HepG2 (cell line): Measurements from ENCODE around the gene MS4A14. TPM values are rescaled to one million over a fixed set of nuclear protein-coding genes. Genes with fewer than 3 reads are reported as not detected.
A peak's percentile ranks its signal among the peaks of the same experiment; 100 is the strongest.

Experiments used
- ATAC-seq: fragments of 200-7000 bp; cut with Tn5 transposase; 3 replicates; pipeline ENCODE4 v1.9.1; 2020; ENCODE audit warnings: mild to moderate bottlenecking, moderate library complexity
- BruUV-seq: library from RNA; stranded (reverse); fragments of 400-500 nt; replicated peaks from 2 replicates; lab custom pipeline; 2021; lab: Mats Ljungman, UMichigan
- CTCF ChIA-PET: fragments of 300-600 bp; formaldehyde crosslinking; extraction: SDS; loops from one replicate; lab custom pipeline; 2021; ENCODE audit warnings: low total read pairs, inconsistent platforms, low intra/inter-chr PET ratio; lab: Yijun Ruan, JAX
- POLR2A ChIA-PET: fragments of 350-600 bp; sonication (Branson Sonifier 250); formaldehyde crosslinking; loops from one replicate; lab custom pipeline; 2020; ENCODE audit warnings: antibody characterized with exemption, inconsistent platforms; lab: Yijun Ruan, JAX
- DNase-seq: peaks from one replicate; pipeline ENCODE4 v3.0.0-alpha.2; 2015; ENCODE audit warnings: low spot score
- FAIRE-seq: peaks from 3 replicates; lab custom pipeline; 2011; peaks lifted over from hg19 to GRCh38; lab: Jason Lieb, UNC
- H2AFZ ChIP-seq: one replicate; pipeline ENCODE4 v1.6.1; 2011; ENCODE audit warnings: low read length, inconsistent platforms
- H3K27ac ChIP-seq: fragments of 300-600 bp; 3 replicates; pipeline ENCODE4 v1.8.0; 2011; ENCODE audit warnings: mixed run types, mild to moderate bottlenecking, mixed read lengths, low read length, inconsistent platforms; ENCODE audit not compliant: insufficient read depth; ENCODE audit errors: extremely low read length
- H3K27me3 ChIP-seq, 2 experiments: fragments of 200-600 bp in 1 of 2; 2 replicates in 1 of 2; 3 replicates in 1 of 2; pipeline versions ENCODE4 v1.6.0 to v1.8.0; 2011; ENCODE audit warnings: low read length in 2 of 2, mild to moderate bottlenecking in 2 of 2, moderate library complexity in 2 of 2, inconsistent platforms in 1 of 2; ENCODE audit not compliant: insufficient read depth in 2 of 2, control insufficient read depth in 1 of 2
- H3K36me3 ChIP-seq, 2 experiments: fragments of 200-600 bp in 1 of 2; replicated peaks in 1 of 2; 2 replicates in 1 of 2; 3 replicates in 1 of 2; pipeline versions ENCODE4 v1.5.1 to v1.8.0; 2011; ENCODE audit warnings: low read length in 2 of 2, inconsistent platforms in 1 of 2; ENCODE audit not compliant: insufficient read depth in 2 of 2, control insufficient read depth in 1 of 2
- H3K4me1 ChIP-seq: 2 replicates; pipeline ENCODE4 v1.5.1; 2012; ENCODE audit warnings: low read length, inconsistent platforms; ENCODE audit not compliant: insufficient read depth
- H3K4me2 ChIP-seq: 2 replicates; pipeline ENCODE4 v1.6.0; 2011; ENCODE audit warnings: low read depth, low read length, inconsistent platforms
- H3K4me3 ChIP-seq, 3 experiments: fragments of 200-600 bp in 1 of 3; sonication (generic), shearing (Covaris generic) in 1 of 3; replicated peaks in 1 of 3; 2 replicates each; pipeline ENCODE4 v1.5.1; 2011 to 2016; ENCODE audit warnings: low read length in 3 of 3, inconsistent platforms in 2 of 3, low read depth in 2 of 3, mild to moderate bottlenecking in 2 of 3, control low read depth in 1 of 3, mixed read lengths in 1 of 3; ENCODE audit not compliant: insufficient read depth in 1 of 3
- H3K79me2 ChIP-seq: one replicate; pipeline ENCODE4 v1.6.1; 2011; ENCODE audit warnings: low read length, inconsistent platforms; ENCODE audit not compliant: insufficient read depth
- H3K9ac ChIP-seq: 2 replicates; pipeline ENCODE4 v1.6.0; 2011; ENCODE audit warnings: mild to moderate bottlenecking, low read depth, low read length, inconsistent platforms; ENCODE audit not compliant: insufficient read depth
- H3K9me3 ChIP-seq: 2 replicates; pipeline ENCODE4 v1.5.1; 2012; ENCODE audit warnings: mild to moderate bottlenecking, low read length
- H4K20me1 ChIP-seq: 2 replicates; pipeline ENCODE4 v1.6.0; 2011; ENCODE audit warnings: inconsistent platforms, mild to moderate bottlenecking, low read length, moderate library complexity; ENCODE audit not compliant: insufficient read depth
- CBX1 ChIP-seq: IDR thresholded peaks from one replicate; pipeline ENCODE4 v1.6.1; 2016; ENCODE audit warnings: antibody characterized with exemption, low read depth
- FOSL2 ChIP-seq: sonication (generic); formaldehyde crosslinking; IDR thresholded peaks from 2 replicates; pipeline ENCODE4 v1.4.0; 2020; ENCODE audit warnings: missing genetic modification reagents
- FOXA1 ChIP-seq, 2 experiments: fragments of 450-650 bp in 1 of 2; sonication (generic) in 1 of 2; formaldehyde crosslinking in 1 of 2; IDR thresholded peaks; 2 replicates each; pipeline versions ENCODE4 v1.4.0 to v1.6.1; 2016 to 2020; ENCODE audit warnings: missing genetic modification reagents in 1 of 2
- FOXA3 ChIP-seq: IDR thresholded peaks from 2 replicates; pipeline ENCODE4 v1.6.1; 2016; ENCODE audit warnings: missing genetic modification reagents, missing compliant biosample characterization
- FOXP1 ChIP-seq, 2 experiments: fragments of 450-650 bp in 1 of 2; IDR thresholded peaks; 2 replicates each; pipeline ENCODE4 v1.6.1; 2017 to 2018; ENCODE audit warnings: antibody characterized with exemption in 1 of 2
- GATAD2A ChIP-seq: IDR thresholded peaks from 2 replicates; pipeline ENCODE4 v1.6.1; 2016
- HOMEZ ChIP-seq: IDR thresholded peaks from 2 replicates; pipeline ENCODE4 v1.6.1; 2016; ENCODE audit warnings: low read depth
- KLF16 ChIP-seq, 2 experiments: sonication (generic) in 1 of 2; formaldehyde crosslinking in 1 of 2; IDR thresholded peaks; 2 replicates each; pipeline versions ENCODE4 v1.6.1 to v1.8.0; 2016 to 2023; ENCODE audit warnings: missing genetic modification reagents in 2 of 2, missing compliant biosample characterization in 1 of 2
- MAFF ChIP-seq: IDR thresholded peaks from 2 replicates; pipeline ENCODE4 v1.6.1; 2011; ENCODE audit warnings: low read depth, low read length, improper control_type of control experiment
- NCOA1 ChIP-seq: sonication (generic); formaldehyde crosslinking; IDR thresholded peaks from 2 replicates; pipeline ENCODE4 v1.9.0; 2021; ENCODE audit warnings: missing genetic modification reagents
- RORA ChIP-seq: sonication (generic); formaldehyde crosslinking; IDR thresholded peaks from 2 replicates; pipeline ENCODE4 v1.5.0; 2020; ENCODE audit warnings: mild to moderate bottlenecking, missing genetic modification reagents, moderate library complexity
- ZFP90 ChIP-seq: sonication (generic); formaldehyde crosslinking; IDR thresholded peaks from 2 replicates; pipeline ENCODE4 v1.8.0; 2022; ENCODE audit warnings: missing genetic modification reagents, mild to moderate bottlenecking, inconsistent platforms, borderline replicate concordance
- ZNF264 ChIP-seq: sonication (generic); formaldehyde crosslinking; IDR thresholded peaks from 2 replicates; pipeline ENCODE4 v1.4.0; 2020; ENCODE audit warnings: missing genetic modification reagents
- ZNF441 ChIP-seq: sonication (generic); formaldehyde crosslinking; IDR thresholded peaks from 2 replicates; pipeline ENCODE4 v1.7.0; 2021; ENCODE audit warnings: missing genetic modification reagents, borderline replicate concordance
- ZNF605 ChIP-seq: sonication (generic); formaldehyde crosslinking; IDR thresholded peaks from 2 replicates; pipeline ENCODE4 v1.8.0; 2022; ENCODE audit warnings: mild to moderate bottlenecking, missing genetic modification reagents
- WGBS: methylation state at CpG from one replicate; pipeline ENCODE4 v1.1.6; 2017; ENCODE audit warnings: low lambda C conversion rate; 5-methylcytosine and 5-hydroxymethylcytosine counted together
- in situ Hi-C: cut with HindIII; loops from 2 replicates; pipeline ENCODE4 v1.10.0; 2017; ENCODE audit warnings: low pct_unique_long_range_greater_than_20kb; ENCODE audit not compliant: extremely low pct_ligation_motif_present
- intact Hi-C: fragments of 100-400 bp; cut with micrococcal nuclease; formaldehyde crosslinking; loops from one replicate; pipeline ENCODE4 v1.10.0; 2022; ENCODE audit not compliant: unreplicated experiment
- polyA plus RNA-seq, 8 experiments: library from polyadenylated mRNA; depleted of rRNA in 3 of 8; stranded (reverse) in 7 of 8; unstranded in 1 of 8; fragments of >200 nt; fragmentation: Illumina TruSeq in 4 of 8; extraction: Trizol in 4 of 8; gene quantifications; 2 replicates each; pipeline versions ENCODE4 v1.2.1 to v1.2.3, GENCODE V29; 2011 to 2016; ENCODE audit warnings: low read depth in 4 of 8, missing spikeins in 1 of 8, mixed read lengths in 1 of 8; ENCODE audit not compliant: insufficient read depth in 1 of 8
- total RNA-seq, 5 experiments: library from RNA; depleted of rRNA; stranded (reverse); fragments of >200 nt; fragmentation: Illumina TruSeq; extraction: Trizol; gene quantifications; 2 replicates each; pipeline ENCODE4 v1.2.3, GENCODE V29; 2016; ENCODE audit warnings: low read depth in 1 of 5
- TF ChIP-seq, protein P1 (sequence below): IDR thresholded peaks from 2 replicates; pipeline ENCODE4 v1.6.1; 2012; ENCODE audit warnings: low read depth, low read length, improper control_type of control experiment
- TF ChIP-seq, protein P2 (sequence below): sonication (generic); IDR thresholded peaks from 2 replicates; pipeline ENCODE4 v1.6.1; 2016; ENCODE audit warnings: low read depth, borderline replicate concordance
- TF ChIP-seq, protein P3 (sequence below): sonication (generic); formaldehyde crosslinking; IDR thresholded peaks from 2 replicates; pipeline ENCODE4 v1.4.0; 2020; ENCODE audit warnings: missing genetic modification reagents, borderline replicate concordance

MS4A14 gene
- total and polyA plus RNA-seq, 2 of the 13 experiments (the other 11 are each of a cell fraction or from before 2014, with no cell fraction given) = not detected

DNA sequence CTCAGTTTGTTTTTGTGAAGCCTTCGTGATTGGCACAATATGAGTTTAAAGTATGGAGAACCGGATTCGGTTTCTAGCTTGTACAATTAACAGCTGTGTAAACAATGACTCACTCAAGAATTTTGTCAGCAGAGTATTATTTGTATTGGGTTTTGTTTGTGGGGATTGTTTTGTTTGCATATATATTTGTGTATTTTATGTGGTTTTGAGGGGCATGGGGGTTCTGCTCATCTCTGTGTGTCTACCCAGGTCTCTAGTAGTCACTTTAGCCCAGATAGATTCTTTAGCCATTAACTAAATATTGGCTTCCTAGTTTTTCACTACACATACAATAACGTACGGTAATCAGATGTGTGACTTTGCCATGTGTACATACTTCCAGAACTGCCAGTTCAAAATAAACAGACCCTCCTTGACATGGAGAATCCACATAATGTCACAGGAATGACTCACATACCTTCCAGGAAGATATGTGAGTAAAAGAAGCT is 25.4 kb upstream of the MS4A14 start:
- Histone ChIP-seq H3K4me3 (no peak overlapping the region), H3K9ac (no peak overlapping the region), H3K27ac (no peak overlapping the region), H3K9me3 (no peaks in the 10 kb centered on the region), H3K79me2 (no peaks in the 10 kb centered on the region), H3K4me2 (no peak overlapping the region), H3K27me3 (peaks cover 0 to 10% of the 10 kb centered on the region in 2 experiments; a peak in 3 of 5 replicates), H3K4me1 (peaks cover 11% of the 10 kb centered on the region), H4K20me1 (no peaks in the 10 kb centered on the region), H3K36me3 (no peaks in the 10 kb centered on the region), H2AFZ (no peak overlapping the region)
- POLR2A ChIA-PET = no interaction called here
- in situ Hi-C loops (no loop called here), intact Hi-C loops (no loop called here)
- DNase-seq (peak; percentile 27), FAIRE-seq (no peak), ATAC-seq (peak; percentile 34; the same call in 1 of the 3 replicates)
- CTCF ChIA-PET = no interaction called here
- 2% methylated on average over 5 of the region's 5 CpGs for WGBS
- no TSS peak for BruUV-seq
- TF ChIP-seq FOSL2 = peak; percentile 29; the same call in 1 of the 2 replicates
- peak; percentile 61; the same call in 1 of the 2 replicates for TF ChIP-seq FOXA3 (CRISPR knock-in tag)
- no peak for TF ChIP-seq HOMEZ
- no peak for TF ChIP-seq MAFF
- no peak for TF ChIP-seq ZFP90 (CRISPR knock-in tag)
- TF ChIP-seq NCOA1 (CRISPR knock-in tag) = no peak
- TF ChIP-seq, protein P1, sequence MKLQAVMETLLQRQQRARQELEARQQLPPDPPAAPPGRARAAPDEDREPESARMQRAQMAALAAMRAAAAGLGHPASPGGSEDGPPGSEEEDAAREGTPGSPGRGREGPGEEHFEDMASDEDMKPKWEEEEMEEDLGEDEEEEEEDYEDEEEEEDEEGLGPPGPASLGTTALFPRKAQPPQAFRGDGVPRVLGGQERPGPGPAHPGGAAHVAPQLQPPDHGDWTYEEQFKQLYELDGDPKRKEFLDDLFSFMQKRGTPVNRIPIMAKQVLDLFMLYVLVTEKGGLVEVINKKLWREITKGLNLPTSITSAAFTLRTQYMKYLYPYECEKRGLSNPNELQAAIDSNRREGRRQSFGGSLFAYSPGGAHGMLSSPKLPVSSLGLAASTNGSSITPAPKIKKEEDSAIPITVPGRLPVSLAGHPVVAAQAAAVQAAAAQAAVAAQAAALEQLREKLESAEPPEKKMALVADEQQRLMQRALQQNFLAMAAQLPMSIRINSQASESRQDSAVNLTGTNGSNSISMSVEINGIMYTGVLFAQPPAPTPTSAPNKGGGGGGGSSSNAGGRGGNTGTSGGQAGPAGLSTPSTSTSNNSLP = 0 out of 2 replicates have a peak, but pooled peaks have one; percentile 39
- no peak for TF ChIP-seq RORA (CRISPR knock-in tag)
- no peak for TF ChIP-seq ZNF264 (CRISPR knock-in tag)
- TF ChIP-seq, protein P2, sequence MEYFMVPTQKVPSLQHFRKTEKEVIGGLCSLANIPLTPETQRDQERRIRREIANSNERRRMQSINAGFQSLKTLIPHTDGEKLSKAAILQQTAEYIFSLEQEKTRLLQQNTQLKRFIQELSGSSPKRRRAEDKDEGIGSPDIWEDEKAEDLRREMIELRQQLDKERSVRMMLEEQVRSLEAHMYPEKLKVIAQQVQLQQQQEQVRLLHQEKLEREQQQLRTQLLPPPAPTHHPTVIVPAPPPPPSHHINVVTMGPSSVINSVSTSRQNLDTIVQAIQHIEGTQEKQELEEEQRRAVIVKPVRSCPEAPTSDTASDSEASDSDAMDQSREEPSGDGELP = peak; percentile 73
- TF ChIP-seq FOXA1 (IDR thresholded peaks at IDR 0.05) = peak; percentile 66
- no peak for TF ChIP-seq FOXA1 (CRISPR knock-in tag; IDR thresholded peaks at IDR 0.05)
- TF ChIP-seq ZNF605 (CRISPR knock-in tag) = no peak
- TF ChIP-seq GATAD2A (CRISPR knock-in tag) = peak; percentile 34; the same call in 1 of the 2 replicates
- TF ChIP-seq, protein P3, sequence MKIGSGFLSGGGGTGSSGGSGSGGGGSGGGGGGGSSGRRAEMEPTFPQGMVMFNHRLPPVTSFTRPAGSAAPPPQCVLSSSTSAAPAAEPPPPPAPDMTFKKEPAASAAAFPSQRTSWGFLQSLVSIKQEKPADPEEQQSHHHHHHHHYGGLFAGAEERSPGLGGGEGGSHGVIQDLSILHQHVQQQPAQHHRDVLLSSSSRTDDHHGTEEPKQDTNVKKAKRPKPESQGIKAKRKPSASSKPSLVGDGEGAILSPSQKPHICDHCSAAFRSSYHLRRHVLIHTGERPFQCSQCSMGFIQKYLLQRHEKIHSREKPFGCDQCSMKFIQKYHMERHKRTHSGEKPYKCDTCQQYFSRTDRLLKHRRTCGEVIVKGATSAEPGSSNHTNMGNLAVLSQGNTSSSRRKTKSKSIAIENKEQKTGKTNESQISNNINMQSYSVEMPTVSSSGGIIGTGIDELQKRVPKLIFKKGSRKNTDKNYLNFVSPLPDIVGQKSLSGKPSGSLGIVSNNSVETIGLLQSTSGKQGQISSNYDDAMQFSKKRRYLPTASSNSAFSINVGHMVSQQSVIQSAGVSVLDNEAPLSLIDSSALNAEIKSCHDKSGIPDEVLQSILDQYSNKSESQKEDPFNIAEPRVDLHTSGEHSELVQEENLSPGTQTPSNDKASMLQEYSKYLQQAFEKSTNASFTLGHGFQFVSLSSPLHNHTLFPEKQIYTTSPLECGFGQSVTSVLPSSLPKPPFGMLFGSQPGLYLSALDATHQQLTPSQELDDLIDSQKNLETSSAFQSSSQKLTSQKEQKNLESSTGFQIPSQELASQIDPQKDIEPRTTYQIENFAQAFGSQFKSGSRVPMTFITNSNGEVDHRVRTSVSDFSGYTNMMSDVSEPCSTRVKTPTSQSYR (CRISPR knock-in tag) = no peak
- no peak for TF ChIP-seq KLF16 (CRISPR knock-in tag; IDR thresholded peaks at IDR 0.05)
- TF ChIP-seq CBX1 = no peak
- no peak for TF ChIP-seq ZNF441 (CRISPR knock-in tag)
- TF ChIP-seq FOXP1 (IDR thresholded peaks at IDR 0.05) = peak; percentile 15; the same call in 1 of the 2 replicates
- peak; percentile 40; the same call in 1 of the 2 replicates for TF ChIP-seq FOXP1 (CRISPR knock-in tag; IDR thresholded peaks at IDR 0.05)
